Mesenchymal stem cell (in vitro differentiated cells and primary cell): Measurements from ENCODE around the gene ARHGAP21.

Source experiments
- DNase-seq: peaks from one replicate; pipeline ENCODE4 v3.0.0-alpha.2; 2013
- H2AFZ ChIP-seq: one replicate; pipeline ENCODE4 v1.6.1; 2013; ENCODE audit warnings: low read depth, mild to moderate bottlenecking, control low read depth, inconsistent platforms, low read length, moderate library complexity
- H2AK5ac ChIP-seq: 2 replicates; pipeline ENCODE4 v1.6.1; 2013; ENCODE audit warnings: low read length, moderate library complexity, mild to moderate bottlenecking, inconsistent platforms; ENCODE audit not compliant: severe bottlenecking
- H2BK120ac ChIP-seq: one replicate; pipeline ENCODE4 v1.6.1; 2013; ENCODE audit warnings: low read depth, mild to moderate bottlenecking, inconsistent platforms, low read length, moderate library complexity
- H2BK12ac ChIP-seq, 2 experiments: one replicate each; pipeline ENCODE4 v1.6.1; 2013; ENCODE audit warnings: inconsistent platforms in 2 of 2, low read length in 2 of 2, mild to moderate bottlenecking in 2 of 2, moderate library complexity in 2 of 2, control low read depth in 1 of 2
- H2BK15ac ChIP-seq: one replicate; pipeline ENCODE4 v1.6.1; 2013; ENCODE audit warnings: mild to moderate bottlenecking, low read depth, inconsistent platforms; ENCODE audit not compliant: poor library complexity, severe bottlenecking
- H2BK5ac ChIP-seq: 2 replicates; pipeline ENCODE4 v1.6.1; 2013; ENCODE audit warnings: low read depth, mild to moderate bottlenecking, low read length, control low read depth, inconsistent platforms; ENCODE audit not compliant: poor library complexity, severe bottlenecking
- H3K14ac ChIP-seq, 2 experiments: one replicate each; pipeline ENCODE4 v1.6.1; 2013; ENCODE audit warnings: inconsistent platforms in 2 of 2, low read length in 2 of 2, control low read depth in 1 of 2, mild to moderate bottlenecking in 1 of 2, moderate library complexity in 1 of 2
- H3K18ac ChIP-seq, 2 experiments: one replicate each; pipeline ENCODE4 v1.6.1; 2013; ENCODE audit warnings: inconsistent platforms in 2 of 2, low read length in 2 of 2, control low read depth in 1 of 2, low read depth in 1 of 2, mild to moderate bottlenecking in 1 of 2
- H3K23ac ChIP-seq, 2 experiments: one replicate each; pipeline ENCODE4 v1.6.1; 2013; ENCODE audit warnings: inconsistent platforms in 2 of 2, low read length in 2 of 2, mild to moderate bottlenecking in 2 of 2, moderate library complexity in 2 of 2, control low read depth in 1 of 2
- H3K27ac ChIP-seq: 2 replicates; pipeline ENCODE4 v1.5.1; 2013; ENCODE audit warnings: mild to moderate bottlenecking, moderate library complexity, low read length, control low read depth, inconsistent platforms; ENCODE audit not compliant: poor library complexity, severe bottlenecking
- H3K27me3 ChIP-seq, 2 experiments: 2 replicates each; pipeline versions ENCODE4 v1.6.1 to v1.7.0; 2013; ENCODE audit warnings: low read length in 2 of 2, mild to moderate bottlenecking in 2 of 2, moderate library complexity in 2 of 2, control low read depth in 1 of 2, inconsistent platforms in 1 of 2; ENCODE audit not compliant: control insufficient read depth in 1 of 2, insufficient read depth in 1 of 2
- H3K36me3 ChIP-seq, 2 experiments: 2 replicates each; pipeline versions ENCODE4 v1.6.1 to v1.7.0; 2013; ENCODE audit warnings: low read length in 2 of 2, control low read depth in 1 of 2, inconsistent platforms in 1 of 2, low read depth in 1 of 2, mild to moderate bottlenecking in 1 of 2; ENCODE audit not compliant: insufficient read depth in 2 of 2, control insufficient read depth in 1 of 2
- H3K4ac ChIP-seq, 2 experiments: one replicate each; pipeline ENCODE4 v1.6.1; 2013; ENCODE audit warnings: inconsistent platforms in 2 of 2, low read length in 2 of 2, mild to moderate bottlenecking in 2 of 2, moderate library complexity in 2 of 2, control low read depth in 1 of 2, low read depth in 1 of 2
- H3K4me1 ChIP-seq: 2 replicates; pipeline ENCODE4 v1.6.1; 2013; ENCODE audit warnings: low read depth, low read length, control low read depth; ENCODE audit not compliant: control insufficient read depth, insufficient read depth
- H3K4me2 ChIP-seq: 2 replicates; pipeline ENCODE4 v1.6.1; 2013; ENCODE audit warnings: low read length, mild to moderate bottlenecking, inconsistent platforms; ENCODE audit not compliant: poor library complexity, severe bottlenecking
- H3K4me3 ChIP-seq, 2 experiments: 2 replicates each; pipeline versions ENCODE4 v1.5.1 to v1.7.0; 2013; ENCODE audit warnings: low read length in 2 of 2, mild to moderate bottlenecking in 2 of 2, control low read depth in 1 of 2, low read depth in 1 of 2; ENCODE audit not compliant: insufficient read depth in 1 of 2
- H3K79me1 ChIP-seq: replicated peaks from 2 replicates; pipeline ENCODE4 v1.6.1; 2013; ENCODE audit warnings: mild to moderate bottlenecking, control low read depth, low read length, inconsistent platforms; ENCODE audit not compliant: poor library complexity, severe bottlenecking
- H3K9ac ChIP-seq: 2 replicates; pipeline ENCODE4 v1.7.0; 2013; ENCODE audit warnings: mild to moderate bottlenecking, low read length, moderate library complexity
- H3K9me3 ChIP-seq: 2 replicates; pipeline ENCODE4 v1.7.0; 2013; ENCODE audit warnings: mild to moderate bottlenecking, low read length; ENCODE audit not compliant: control insufficient read depth
- H4K8ac ChIP-seq: one replicate; pipeline ENCODE4 v1.6.1; 2013; ENCODE audit warnings: inconsistent platforms, mild to moderate bottlenecking, low read length, moderate library complexity
- H4K91ac ChIP-seq: one replicate; pipeline ENCODE4 v1.6.1; 2013; ENCODE audit warnings: mild to moderate bottlenecking, low read length, inconsistent platforms
- WGBS: methylation state at CpG from one replicate; pipeline ENCODE4 v1.1.7; 2013; ENCODE audit warnings: mixed read lengths; 5-methylcytosine and 5-hydroxymethylcytosine counted together

ARHGAP21 gene

DNA sequence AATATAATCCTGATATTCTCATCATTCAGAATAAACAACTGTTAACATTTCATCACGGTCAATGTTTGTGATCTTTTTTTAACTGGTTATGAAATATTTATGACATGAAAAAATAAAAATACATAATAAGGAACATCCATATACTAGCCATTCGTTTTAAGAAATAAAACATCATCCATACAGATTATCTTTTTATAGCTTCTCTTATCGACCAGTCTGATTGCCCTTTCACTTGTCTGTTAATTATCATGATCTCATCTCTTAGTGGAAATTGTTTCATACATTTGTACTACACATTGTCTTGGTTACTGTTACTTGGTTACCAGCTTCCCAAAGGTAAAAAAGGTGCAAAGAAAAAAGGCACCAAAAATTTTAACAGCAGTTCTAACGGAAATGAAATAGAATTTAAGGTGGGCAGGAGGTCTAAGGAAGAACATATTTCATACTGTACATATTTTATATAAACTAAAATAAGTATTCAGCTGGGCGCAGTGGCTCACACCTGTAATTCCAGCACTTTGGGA lies 8.4 kb downstream of the ARHGAP21 start:
- 91% methylated on average over 1 of the region's 5 CpGs for WGBS
- H4K91ac ChIP-seq = no peak overlapping the region

DNA sequence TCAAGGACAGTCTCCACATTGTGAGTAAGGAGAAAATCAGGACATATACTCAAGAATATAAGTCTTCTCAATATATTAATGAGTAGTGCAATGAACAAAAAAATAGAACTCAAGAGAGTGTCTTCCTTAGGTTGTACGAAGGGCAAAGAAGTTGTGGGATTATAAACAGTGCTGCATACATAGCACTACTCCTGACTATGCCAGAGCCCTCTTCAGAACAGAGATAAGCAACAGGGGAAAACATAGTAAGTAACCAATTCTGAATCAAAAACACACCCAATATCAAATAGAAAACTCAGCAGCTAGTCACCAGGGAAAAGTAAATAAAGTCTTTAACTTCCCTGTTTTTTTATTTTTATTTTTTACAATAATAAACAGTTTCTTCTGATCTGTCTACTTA lies 10.6 kb downstream of the ARHGAP21 start:
- Histone ChIP-seq H2BK5ac (no peak overlapping the region), H3K9me3 (no peaks in the 10 kb centered on the region)

More for the DNA sequence above, 8.4 kb downstream of the ARHGAP21 start:
- H3K4me2 ChIP-seq = no peak overlapping the region
- no peak overlapping the region for H2AFZ ChIP-seq
- no peak overlapping the region for H3K14ac ChIP-seq
- peaks cover 2% of the 10 kb centered on the region for H3K79me1 ChIP-seq
- H2BK12ac ChIP-seq = no peak overlapping the region
- DNase-seq = no peak
- no peak overlapping the region for H2AK5ac ChIP-seq
- no peak overlapping the region for H3K27ac ChIP-seq
- H3K27me3 ChIP-seq = no peaks in the 10 kb centered on the region
- H3K23ac ChIP-seq = no peak overlapping the region
- H3K36me3 ChIP-seq = peaks cover 0 to 21% of the 10 kb centered on the region in 2 experiments
- no peak overlapping the region for H3K18ac ChIP-seq
- no peak overlapping the region for H4K8ac ChIP-seq
- H3K9me3 ChIP-seq = no peaks in the 10 kb centered on the region
- no peak overlapping the region for H2BK120ac ChIP-seq
- no peak overlapping the region for H2BK15ac ChIP-seq
- peaks cover 4% of the 10 kb centered on the region for H3K4me1 ChIP-seq
- H3K4me3 ChIP-seq = no peak overlapping the region
- H3K4ac ChIP-seq = no peak overlapping the region
- H3K9ac ChIP-seq = no peak overlapping the region
- no peak overlapping the region for H2BK5ac ChIP-seq

DNA sequence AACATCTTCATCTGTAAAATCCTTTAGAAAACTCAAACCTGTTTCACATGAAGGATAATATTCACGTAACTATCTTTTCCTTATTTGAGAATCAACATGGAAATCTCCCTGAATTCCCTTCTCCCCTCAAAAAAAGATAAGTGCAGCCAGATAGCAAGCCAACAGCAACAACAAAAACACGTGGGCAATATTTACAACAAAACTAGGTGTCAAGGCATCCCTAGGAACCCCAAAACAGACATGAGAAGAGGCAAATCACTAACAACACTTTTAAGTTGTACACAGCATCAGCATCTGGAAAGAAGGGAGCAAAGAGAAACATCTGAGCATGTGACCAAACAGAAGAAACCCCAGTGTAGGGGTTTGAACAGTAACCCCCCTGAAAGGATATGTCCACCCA lies 12.2 kb downstream of the ARHGAP21 start:
- Histone ChIP-seq H3K27me3 (no peaks in the 10 kb centered on the region), H2BK120ac (no peak overlapping the region), H2BK5ac (no peak overlapping the region), H2AFZ (no peak overlapping the region), H3K36me3 (peaks cover 0 to 8% of the 10 kb centered on the region in 2 experiments), H3K18ac (no peak overlapping the region), H2AK5ac (no peak overlapping the region), H4K8ac (no peak overlapping the region), H4K91ac (no peak overlapping the region), H3K4me1 (peaks cover 6% of the 10 kb centered on the region), H3K4me3 (no peak overlapping the region), H3K23ac (no peak overlapping the region), H2BK12ac (no peak overlapping the region), H3K14ac (no peak overlapping the region), H3K9me3 (no peaks in the 10 kb centered on the region), H3K4ac (no peak overlapping the region), H2BK15ac (no peak overlapping the region), H3K79me1 (peaks cover 2% of the 10 kb centered on the region), H3K9ac (no peak overlapping the region), H3K4me2 (no peak overlapping the region), H3K27ac (no peak overlapping the region)
- DNase-seq = no peak
- 83% methylated on average over 2 of the region's 2 CpGs for WGBS

More for the DNA sequence above, 10.6 kb downstream of the ARHGAP21 start:
- Histone ChIP-seq H3K23ac (no peak overlapping the region), H3K36me3 (peaks cover 0 to 21% of the 10 kb centered on the region in 2 experiments), H3K18ac (no peak overlapping the region), H3K14ac (no peak overlapping the region), H4K91ac (no peak overlapping the region), H3K4me3 (no peak overlapping the region), H3K27me3 (no peaks in the 10 kb centered on the region), H2BK120ac (no peak overlapping the region), H3K4me2 (no peak overlapping the region), H3K27ac (no peak overlapping the region), H2BK15ac (no peak overlapping the region), H3K4me1 (peaks cover 4% of the 10 kb centered on the region), H3K79me1 (peaks cover 2% of the 10 kb centered on the region), H3K9ac (no peak overlapping the region), H2BK12ac (no peak overlapping the region), H3K4ac (no peak overlapping the region), H2AFZ (no peak overlapping the region), H2AK5ac (no peak overlapping the region), H4K8ac (no peak overlapping the region)
- WGBS = no CpG with 5 or more reads among the region's 1 CpG
- DNase-seq = no peak

DNA sequence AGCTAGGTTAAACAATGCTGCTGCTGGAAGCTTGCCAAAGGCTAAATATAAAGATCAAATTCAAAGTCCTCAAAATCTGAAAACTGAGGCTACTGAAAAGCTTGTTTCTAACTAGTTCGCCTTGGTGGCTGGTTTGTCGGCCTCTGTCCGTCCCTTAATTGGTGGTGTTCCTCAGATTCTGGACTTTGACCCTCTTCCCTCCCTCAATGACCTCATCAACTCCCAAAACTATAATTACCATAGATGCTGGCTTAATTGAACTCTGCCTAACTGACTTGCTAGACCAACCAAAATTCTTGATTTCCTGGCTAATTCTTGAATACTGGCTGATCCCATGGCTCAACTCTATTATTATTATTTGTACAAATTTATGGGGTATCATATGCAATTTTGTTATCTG lies 15.6 kb downstream of the ARHGAP21 start:
- Histone ChIP-seq H2BK5ac (no peak overlapping the region), H4K8ac (no peak overlapping the region), H3K9ac (peak overlapping the region; percentile 4), H3K9me3 (no peaks in the 10 kb centered on the region), H3K23ac (no peak overlapping the region), H3K14ac (no peak overlapping the region), H2AK5ac (no peak overlapping the region), H3K27ac (no peak overlapping the region), H3K27me3 (no peaks in the 10 kb centered on the region), H2BK12ac (no peak overlapping the region), H3K79me1 (peaks cover 4% of the 10 kb centered on the region), H3K4me2 (no peak overlapping the region), H3K18ac (no peak overlapping the region), H3K4ac (no peak overlapping the region), H4K91ac (no peak overlapping the region), H2AFZ (no peak overlapping the region), H2BK15ac (no peak overlapping the region), H3K36me3 (peaks cover 0 to 5% of the 10 kb centered on the region in 2 experiments), H3K4me3 (no peak overlapping the region), H2BK120ac (no peak overlapping the region), H3K4me1 (peaks cover 2% of the 10 kb centered on the region)
- WGBS = 97% methylated on average over 3 of the region's 3 CpGs
- no peak for DNase-seq
